ENCODE measurements around the gene MAP3K5.

MAP3K5 gene

DNA sequence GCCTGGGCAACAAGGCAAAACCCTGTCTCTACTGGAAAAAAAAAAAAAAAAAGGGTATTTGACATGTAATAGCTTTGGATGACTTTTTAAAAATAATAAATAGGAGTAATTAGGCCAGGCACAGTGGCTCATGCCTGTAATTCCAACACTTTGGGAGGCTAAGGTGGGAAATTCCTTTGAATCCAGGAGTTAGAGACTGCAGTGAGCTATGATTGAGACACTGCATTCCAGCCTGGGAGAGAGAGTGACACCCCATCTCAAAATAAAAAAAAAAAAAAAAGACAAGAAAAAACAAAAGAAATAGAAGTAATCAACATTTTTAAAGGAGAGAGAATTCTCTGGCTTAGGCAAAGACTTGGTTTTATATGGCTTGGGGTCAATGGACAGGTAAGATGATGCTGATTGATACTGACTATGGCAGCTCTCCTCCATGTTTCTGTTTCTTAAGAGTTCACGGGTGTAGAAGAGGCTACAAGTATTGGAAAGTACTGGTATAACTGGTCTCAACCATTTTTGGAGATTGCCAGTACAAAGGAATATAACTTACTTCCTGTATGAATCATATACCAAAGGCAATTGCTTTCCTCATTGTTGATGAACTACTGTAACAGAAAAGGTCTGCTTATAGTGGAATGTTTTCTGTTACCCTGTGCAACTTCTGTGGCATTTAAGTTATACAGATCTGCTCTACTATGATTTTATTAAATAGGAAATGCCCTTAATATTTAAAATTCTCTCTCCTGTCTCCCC lies 10.1 kb downstream of the MAP3K5 start:
- TF ChIP-seq, protein P1, sequence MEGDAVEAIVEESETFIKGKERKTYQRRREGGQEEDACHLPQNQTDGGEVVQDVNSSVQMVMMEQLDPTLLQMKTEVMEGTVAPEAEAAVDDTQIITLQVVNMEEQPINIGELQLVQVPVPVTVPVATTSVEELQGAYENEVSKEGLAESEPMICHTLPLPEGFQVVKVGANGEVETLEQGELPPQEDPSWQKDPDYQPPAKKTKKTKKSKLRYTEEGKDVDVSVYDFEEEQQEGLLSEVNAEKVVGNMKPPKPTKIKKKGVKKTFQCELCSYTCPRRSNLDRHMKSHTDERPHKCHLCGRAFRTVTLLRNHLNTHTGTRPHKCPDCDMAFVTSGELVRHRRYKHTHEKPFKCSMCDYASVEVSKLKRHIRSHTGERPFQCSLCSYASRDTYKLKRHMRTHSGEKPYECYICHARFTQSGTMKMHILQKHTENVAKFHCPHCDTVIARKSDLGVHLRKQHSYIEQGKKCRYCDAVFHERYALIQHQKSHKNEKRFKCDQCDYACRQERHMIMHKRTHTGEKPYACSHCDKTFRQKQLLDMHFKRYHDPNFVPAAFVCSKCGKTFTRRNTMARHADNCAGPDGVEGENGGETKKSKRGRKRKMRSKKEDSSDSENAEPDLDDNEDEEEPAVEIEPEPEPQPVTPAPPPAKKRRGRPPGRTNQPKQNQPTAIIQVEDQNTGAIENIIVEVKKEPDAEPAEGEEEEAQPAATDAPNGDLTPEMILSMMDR (conservative IDR thresholded peaks at IDR 0.05; ENCODE audit: low read depth) = no peak
- H3K27ac ChIP-seq = no peak overlapping the region
- CTCF ChIA-PET = interaction anchor here (0.6 kb wide), 1 partner anchor 1516 kb away, joined by 7 read pairs; no protein-coding TSS in a partner anchor
- DNase-seq (ENCODE audit: low spot score) = peak; percentile 62
- POLR2A ChIA-PET (ENCODE audit: low non-redundant PET) = no interaction called here

DNA sequence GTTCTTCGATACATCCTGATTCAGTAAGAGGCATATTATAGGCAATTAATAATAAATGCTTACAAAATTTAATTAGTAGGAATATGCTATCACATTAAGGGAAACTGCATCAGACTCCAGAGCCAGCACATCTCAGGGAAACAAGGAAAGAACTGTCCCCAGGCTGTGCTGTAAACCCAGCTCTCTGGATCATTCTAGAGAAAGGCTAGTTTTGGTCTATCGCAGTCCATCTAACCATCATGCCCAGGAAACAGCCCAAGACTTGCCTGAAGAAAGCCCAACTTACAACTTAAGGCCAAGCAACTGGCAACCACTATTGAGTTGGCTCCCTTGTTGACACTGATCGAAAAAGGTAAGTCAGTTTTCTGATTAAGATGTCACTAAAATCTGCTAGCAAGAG lies 11.3 kb downstream of the MAP3K5 start:
- ChIA-PET POLR2A (ENCODE audit: low non-redundant PET) (no interaction called here), CTCF (no interaction called here)
- no peak for DNase-seq (ENCODE audit: low spot score)
- H3K27ac ChIP-seq = no peak overlapping the region
- TF ChIP-seq, protein P1 (conservative IDR thresholded peaks at IDR 0.05; ENCODE audit: low read depth) = no peak

- ChIA-PET CTCF (no interaction called here), POLR2A (ENCODE audit: low non-redundant PET) (no interaction called here)
- TF ChIP-seq, protein P1 (conservative IDR thresholded peaks at IDR 0.05; ENCODE audit: low read depth) = no peak
- no peak for DNase-seq (ENCODE audit: low spot score)
- no peak overlapping the region for H3K27ac ChIP-seq
Measured at GRCh38 chr6:136779682-136780081, 12.6 kb downstream of the MAP3K5 start.

GRCh38 chr6:136777651-136778050 lies 14.6 kb downstream of the MAP3K5 start:
- TF ChIP-seq, protein P1 (conservative IDR thresholded peaks at IDR 0.05; ENCODE audit: low read depth) = no peak
- no peak for DNase-seq (ENCODE audit: low spot score)
- CTCF ChIA-PET = no interaction called here
- no peak overlapping the region for H3K27ac ChIP-seq
- POLR2A ChIA-PET (ENCODE audit: low non-redundant PET) = no interaction called here

- no peak overlapping the region for H3K27ac ChIP-seq
Measured at GRCh38 chr6:136775548-136775947, 16.7 kb downstream of the MAP3K5 start.

DNA sequence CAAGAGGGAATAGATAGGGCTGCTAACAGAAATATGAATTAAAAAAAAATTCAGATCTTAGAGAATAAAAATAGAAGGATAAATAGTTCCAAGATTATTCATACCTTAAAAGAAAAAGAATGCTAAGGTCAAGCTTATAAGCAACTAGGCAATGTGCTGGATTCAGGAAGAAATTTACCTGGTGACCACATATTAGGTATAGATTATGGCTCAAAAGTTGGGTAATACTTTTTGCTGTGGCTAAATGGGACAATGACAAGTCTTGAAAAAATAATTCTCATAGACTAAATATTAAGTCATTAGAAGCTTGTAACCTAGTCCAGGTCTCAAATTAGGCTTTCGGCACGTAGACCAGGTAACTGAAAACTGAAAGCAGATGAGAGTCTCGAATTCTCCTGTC lies 17.2 kb downstream of the MAP3K5 start:
- TF ChIP-seq, protein P1 (conservative IDR thresholded peaks at IDR 0.05; ENCODE audit: low read depth) = no peak
- ChIA-PET CTCF (no interaction called here), POLR2A (ENCODE audit: low non-redundant PET) (no interaction called here)
- no peak overlapping the region for H3K27ac ChIP-seq
- DNase-seq (ENCODE audit: low spot score) = no peak

More at GRCh38 chr6:136775548-136775947, 16.7 kb downstream of the MAP3K5 start:
- ChIA-PET CTCF (no interaction called here), POLR2A (ENCODE audit: low non-redundant PET) (no interaction called here)
- TF ChIP-seq, protein P1 (conservative IDR thresholded peaks at IDR 0.05; ENCODE audit: low read depth) = no peak
- DNase-seq (ENCODE audit: low spot score) = no peak
